Panc1 (cell line): Measurements from ENCODE around the gene LRMDA. TPM values are rescaled to one million over a fixed set of nuclear protein-coding genes. Genes with fewer than 3 reads are reported as not detected.

Source experiments
- ATAC-seq: fragments of 200-7000 bp; cut with Tn5 transposase; 2 replicates; pipeline ENCODE4 v1.9.1; 2020; ENCODE audit warnings: mild to moderate bottlenecking, moderate library complexity
- BruUV-seq: library from RNA; stranded (reverse); fragments of 400-500 nt; replicated peaks from 2 replicates; lab custom pipeline; 2021; lab: Mats Ljungman, UMichigan
- CTCF ChIA-PET: fragments of 300-600 bp; sonication (Branson Sonifier 250); formaldehyde crosslinking; loops from one replicate; lab custom pipeline; 2022; ENCODE audit warnings: antibody characterized with exemption; lab: Charles Lee
- POLR2A ChIA-PET: fragments of 300-600 bp; sonication (Branson Sonifier 250); formaldehyde crosslinking; loops from one replicate; lab custom pipeline; 2022; ENCODE audit warnings: antibody characterized with exemption; lab: Charles Lee
- DNase-seq: peaks from one replicate; pipeline ENCODE4 v3.0.0-alpha.2; 2010; ENCODE audit warnings: low read depth, low spot score
- H3K27ac ChIP-seq: 2 replicates; pipeline ENCODE4 v1.5.1; 2011; ENCODE audit warnings: mild to moderate bottlenecking, low read length, inconsistent platforms
- H3K27me3 ChIP-seq: fragments of 200-500 bp; sonication (Bioruptor generic); 2 replicates; pipeline ENCODE4 v1.6.0; 2014; ENCODE audit warnings: low read length, inconsistent platforms; ENCODE audit not compliant: control insufficient read depth, insufficient read depth
- H3K36me3 ChIP-seq: fragments of 200-500 bp; sonication (Bioruptor generic); 2 replicates; pipeline ENCODE4 v1.5.1; 2014; ENCODE audit warnings: inconsistent platforms, mild to moderate bottlenecking, low read length, moderate library complexity; ENCODE audit not compliant: control insufficient read depth, insufficient read depth
- H3K4me1 ChIP-seq: 2 replicates; pipeline ENCODE4 v1.5.1; 2011; ENCODE audit warnings: inconsistent platforms, mild to moderate bottlenecking, low read length, moderate library complexity; ENCODE audit not compliant: control insufficient read depth, insufficient read depth
- H3K4me3 ChIP-seq, 2 experiments: 2 replicates each; pipeline ENCODE4 v1.5.1; 2011 to 2012; ENCODE audit warnings: low read depth in 2 of 2, low read length in 2 of 2, mild to moderate bottlenecking in 2 of 2, inconsistent platforms in 1 of 2, moderate library complexity in 1 of 2
- H3K9me3 ChIP-seq: fragments of 200-500 bp; sonication (Bioruptor generic); 2 replicates; pipeline ENCODE4 v1.5.1; 2014; ENCODE audit warnings: low read depth, mild to moderate bottlenecking, inconsistent platforms, low read length, moderate library complexity; ENCODE audit not compliant: control insufficient read depth, insufficient read depth
- POLR2AphosphoS5 ChIP-seq: IDR thresholded peaks from 2 replicates; pipeline ENCODE4 v1.6.1; 2012; ENCODE audit warnings: mild to moderate bottlenecking, low read depth, low read length, moderate library complexity
- SIN3A ChIP-seq: IDR thresholded peaks from 2 replicates; pipeline ENCODE4 v1.6.1; 2012; ENCODE audit warnings: low read depth, mild to moderate bottlenecking, low read length, moderate library complexity, borderline replicate concordance; ENCODE audit not compliant: insufficient read depth
- TCF7L2 ChIP-seq: IDR thresholded peaks from 2 replicates; pipeline ENCODE4 v1.6.1; 2011; ENCODE audit warnings: mild to moderate bottlenecking, low read depth, low read length, inconsistent platforms
- in situ Hi-C: cut with HindIII; loops from 2 replicates; pipeline ENCODE4 v1.10.0; 2016; ENCODE audit warnings: low sequenced_read_pairs, low pct_unique_long_range_greater_than_20kb
- intact Hi-C: fragments of 100-400 bp; cut with micrococcal nuclease; formaldehyde crosslinking; loops from one replicate; pipeline ENCODE4 v1.10.0; 2022; ENCODE audit not compliant: unreplicated experiment
- total RNA-seq: library from RNA; stranded (reverse); gene quantifications from one replicate; pipeline ENCODE4 v1.2.1, GENCODE V29; 2021; ENCODE audit not compliant: unreplicated experiment
- TF ChIP-seq, protein P1 (sequence below): fragments of 450-650 bp; IDR thresholded peaks from 2 replicates; pipeline ENCODE4 v1.5.1; 2017; ENCODE audit warnings: mild to moderate bottlenecking
- TF ChIP-seq, protein P2 (sequence below), 2 experiments: IDR thresholded peaks; 2 replicates each; pipeline ENCODE4 v1.6.1; 2011 to 2012; ENCODE audit warnings: low read depth in 2 of 2, control low read depth in 1 of 2, low read length in 1 of 2, mild to moderate bottlenecking in 1 of 2, moderate library complexity in 1 of 2; ENCODE audit not compliant: insufficient read depth in 1 of 2

Gene LRMDA
- total RNA-seq, 1 experiment from 2014 or later = 1.2 TPM

DNA sequence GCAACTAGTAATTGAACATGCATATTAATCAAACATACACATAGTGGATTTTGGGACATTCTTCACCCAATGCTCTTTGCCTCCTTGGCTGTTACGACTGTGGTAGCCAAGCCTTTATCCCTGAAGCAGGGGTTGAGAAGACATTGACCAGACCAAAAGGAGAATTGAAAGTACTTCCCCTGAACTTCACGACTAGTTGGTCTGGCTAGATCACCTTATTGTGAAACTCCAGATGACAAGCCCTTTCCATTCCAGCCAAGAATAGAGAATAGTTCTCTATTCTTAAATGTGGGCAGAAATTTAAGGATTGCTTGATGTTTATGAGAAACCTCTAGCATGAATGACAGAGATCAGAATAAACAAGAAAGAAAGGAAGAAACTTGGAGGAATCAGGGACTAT lies 97.0 kb downstream of the LRMDA start:
- DNase-seq (no peak), ATAC-seq (no peak)
- TF ChIP-seq, protein P1, sequence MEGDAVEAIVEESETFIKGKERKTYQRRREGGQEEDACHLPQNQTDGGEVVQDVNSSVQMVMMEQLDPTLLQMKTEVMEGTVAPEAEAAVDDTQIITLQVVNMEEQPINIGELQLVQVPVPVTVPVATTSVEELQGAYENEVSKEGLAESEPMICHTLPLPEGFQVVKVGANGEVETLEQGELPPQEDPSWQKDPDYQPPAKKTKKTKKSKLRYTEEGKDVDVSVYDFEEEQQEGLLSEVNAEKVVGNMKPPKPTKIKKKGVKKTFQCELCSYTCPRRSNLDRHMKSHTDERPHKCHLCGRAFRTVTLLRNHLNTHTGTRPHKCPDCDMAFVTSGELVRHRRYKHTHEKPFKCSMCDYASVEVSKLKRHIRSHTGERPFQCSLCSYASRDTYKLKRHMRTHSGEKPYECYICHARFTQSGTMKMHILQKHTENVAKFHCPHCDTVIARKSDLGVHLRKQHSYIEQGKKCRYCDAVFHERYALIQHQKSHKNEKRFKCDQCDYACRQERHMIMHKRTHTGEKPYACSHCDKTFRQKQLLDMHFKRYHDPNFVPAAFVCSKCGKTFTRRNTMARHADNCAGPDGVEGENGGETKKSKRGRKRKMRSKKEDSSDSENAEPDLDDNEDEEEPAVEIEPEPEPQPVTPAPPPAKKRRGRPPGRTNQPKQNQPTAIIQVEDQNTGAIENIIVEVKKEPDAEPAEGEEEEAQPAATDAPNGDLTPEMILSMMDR = no peak
- TF ChIP-seq TCF7L2 = no peak
- no peak for TF ChIP-seq POLR2AphosphoS5
- TF ChIP-seq, protein P2, sequence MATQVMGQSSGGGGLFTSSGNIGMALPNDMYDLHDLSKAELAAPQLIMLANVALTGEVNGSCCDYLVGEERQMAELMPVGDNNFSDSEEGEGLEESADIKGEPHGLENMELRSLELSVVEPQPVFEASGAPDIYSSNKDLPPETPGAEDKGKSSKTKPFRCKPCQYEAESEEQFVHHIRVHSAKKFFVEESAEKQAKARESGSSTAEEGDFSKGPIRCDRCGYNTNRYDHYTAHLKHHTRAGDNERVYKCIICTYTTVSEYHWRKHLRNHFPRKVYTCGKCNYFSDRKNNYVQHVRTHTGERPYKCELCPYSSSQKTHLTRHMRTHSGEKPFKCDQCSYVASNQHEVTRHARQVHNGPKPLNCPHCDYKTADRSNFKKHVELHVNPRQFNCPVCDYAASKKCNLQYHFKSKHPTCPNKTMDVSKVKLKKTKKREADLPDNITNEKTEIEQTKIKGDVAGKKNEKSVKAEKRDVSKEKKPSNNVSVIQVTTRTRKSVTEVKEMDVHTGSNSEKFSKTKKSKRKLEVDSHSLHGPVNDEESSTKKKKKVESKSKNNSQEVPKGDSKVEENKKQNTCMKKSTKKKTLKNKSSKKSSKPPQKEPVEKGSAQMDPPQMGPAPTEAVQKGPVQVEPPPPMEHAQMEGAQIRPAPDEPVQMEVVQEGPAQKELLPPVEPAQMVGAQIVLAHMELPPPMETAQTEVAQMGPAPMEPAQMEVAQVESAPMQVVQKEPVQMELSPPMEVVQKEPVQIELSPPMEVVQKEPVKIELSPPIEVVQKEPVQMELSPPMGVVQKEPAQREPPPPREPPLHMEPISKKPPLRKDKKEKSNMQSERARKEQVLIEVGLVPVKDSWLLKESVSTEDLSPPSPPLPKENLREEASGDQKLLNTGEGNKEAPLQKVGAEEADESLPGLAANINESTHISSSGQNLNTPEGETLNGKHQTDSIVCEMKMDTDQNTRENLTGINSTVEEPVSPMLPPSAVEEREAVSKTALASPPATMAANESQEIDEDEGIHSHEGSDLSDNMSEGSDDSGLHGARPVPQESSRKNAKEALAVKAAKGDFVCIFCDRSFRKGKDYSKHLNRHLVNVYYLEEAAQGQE (IDR thresholded peaks at IDR 0.05; ENCODE audit: insufficient read depth in 1 of 2, low read depth in 2 of 2, low read length in 1 of 2) = no peak
- no peak for TF ChIP-seq SIN3A
- H3K27ac ChIP-seq = no peak overlapping the region
- in situ Hi-C loops (no loop called here), intact Hi-C loops (no loop called here)
- H3K4me3 ChIP-seq = no peak overlapping the region
- no peaks in the 10 kb centered on the region for H3K9me3 ChIP-seq
- no peaks in the 10 kb centered on the region for H3K4me1 ChIP-seq
- H3K36me3 ChIP-seq = no peaks in the 10 kb centered on the region
- POLR2A ChIA-PET = no interaction called here
- no TSS peak for BruUV-seq
- CTCF ChIA-PET = no interaction called here
- no peaks in the 10 kb centered on the region; the same call in 1 of the 2 replicates for H3K27me3 ChIP-seq

DNA sequence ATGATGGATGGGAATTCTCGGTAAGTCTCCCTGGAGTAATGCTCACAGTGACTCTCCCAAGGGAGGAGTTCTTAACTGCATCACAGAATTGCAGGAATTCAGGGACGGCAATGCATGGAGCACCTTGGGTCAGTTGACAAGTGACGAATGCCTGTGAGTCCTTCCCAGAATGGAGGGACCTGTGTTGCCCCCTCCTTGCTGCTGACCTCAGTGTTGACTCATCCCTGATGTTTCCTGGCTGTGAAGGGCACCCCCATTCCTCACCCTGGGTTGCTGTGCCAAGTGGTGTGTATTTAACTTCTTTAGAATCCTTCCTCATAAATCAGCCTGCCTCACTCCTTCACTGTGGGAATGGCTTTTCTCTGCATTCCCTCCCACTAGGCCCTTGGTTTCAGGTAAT lies 98.9 kb downstream of the LRMDA start:
- TF ChIP-seq TCF7L2 (no peak), POLR2AphosphoS5 (no peak), SIN3A (no peak)
- TF ChIP-seq, protein P2 (IDR thresholded peaks at IDR 0.05; ENCODE audit: insufficient read depth in 1 of 2, low read depth in 2 of 2, low read length in 1 of 2) = no peak
- TF ChIP-seq, protein P1 = no peak
- CTCF ChIA-PET = no interaction called here
- H3K36me3 ChIP-seq = no peaks in the 10 kb centered on the region
- intact Hi-C loops (no loop called here), in situ Hi-C loops (no loop called here)
- POLR2A ChIA-PET = no interaction called here
- BruUV-seq = no TSS peak
- ATAC-seq = no peak
- no peak overlapping the region for H3K4me3 ChIP-seq
- DNase-seq = no peak
- H3K9me3 ChIP-seq = no peaks in the 10 kb centered on the region
- no peaks in the 10 kb centered on the region for H3K4me1 ChIP-seq
- peaks cover 2% of the 10 kb centered on the region for H3K27me3 ChIP-seq
- H3K27ac ChIP-seq = no peak overlapping the region
